Fibroblast of skin of back (primary cell): ENCODE measurements around the gene TIGD1.
"Not testable (repeated sequence)": the region's sequence is repeated elsewhere in the genome, so short reads cannot be mapped to it uniquely, and the experiment has no call there.

Source experiments
- DNase-seq: peaks from one replicate; pipeline ENCODE4 v3.0.0-alpha.2; 2013

TIGD1 gene

DNA sequence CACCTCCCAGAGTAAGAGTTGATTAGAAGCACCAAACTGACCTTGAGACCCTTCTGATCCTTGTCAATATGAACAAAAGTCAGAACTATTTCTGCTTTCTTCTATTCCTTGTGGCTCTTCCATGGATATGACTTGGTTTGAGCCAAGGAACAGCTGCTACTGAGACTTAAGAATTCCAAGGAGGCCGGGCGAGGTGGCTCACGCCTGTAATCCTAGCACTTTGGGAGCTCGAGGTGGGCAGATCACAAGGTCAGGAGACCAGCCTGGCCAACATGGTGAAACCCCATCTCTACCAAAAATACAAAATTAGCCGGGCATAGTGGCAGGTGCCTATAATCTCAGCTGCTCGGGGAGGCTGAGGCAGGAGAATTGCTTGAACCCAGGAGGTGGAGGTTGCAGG lies 20.1 kb upstream of the TIGD1 start:
- DNase-seq = not testable (repeated sequence)

DNA sequence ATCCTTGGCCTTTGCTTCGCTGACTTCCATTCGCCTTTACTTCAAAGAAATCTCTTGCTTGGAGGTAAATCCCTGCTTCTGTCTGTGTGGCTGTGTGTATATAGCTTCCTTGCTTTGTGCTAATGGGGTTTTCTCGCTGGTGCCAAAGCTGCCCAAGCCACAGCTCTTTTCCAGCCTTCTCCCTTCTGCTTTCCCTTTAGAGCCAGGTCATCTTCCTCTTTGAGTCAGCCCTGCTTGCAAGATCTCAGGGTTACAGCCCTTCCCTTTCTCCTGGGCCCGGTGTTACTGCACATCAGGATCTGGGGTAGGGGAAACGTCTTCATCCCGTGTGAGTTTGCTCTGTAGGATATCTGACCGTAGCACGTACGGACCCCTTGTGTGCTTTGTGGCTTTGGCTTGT lies 19.2 kb upstream of the TIGD1 start:
- DNase-seq = no peak

DNA sequence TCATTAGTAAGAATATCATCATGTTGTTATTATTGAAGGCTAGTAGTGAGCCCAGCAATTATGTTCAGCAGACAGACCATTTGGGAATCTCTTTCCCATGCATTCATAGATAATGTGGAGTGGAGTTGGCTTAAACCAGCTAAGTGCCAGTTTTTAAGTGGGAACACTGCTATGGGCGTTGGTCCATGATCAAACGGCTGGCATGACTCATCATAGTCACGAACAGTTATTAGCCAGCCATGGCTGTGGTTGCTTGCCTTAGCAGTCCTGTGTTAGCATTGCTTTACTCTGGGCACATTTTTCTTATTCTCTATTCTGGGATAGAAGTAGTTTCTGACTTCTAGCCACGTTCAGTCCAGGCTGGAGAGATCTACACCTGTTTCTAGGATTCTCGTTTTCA lies 17.8 kb upstream of the TIGD1 start:
- peak; percentile 75 for DNase-seq

DNA sequence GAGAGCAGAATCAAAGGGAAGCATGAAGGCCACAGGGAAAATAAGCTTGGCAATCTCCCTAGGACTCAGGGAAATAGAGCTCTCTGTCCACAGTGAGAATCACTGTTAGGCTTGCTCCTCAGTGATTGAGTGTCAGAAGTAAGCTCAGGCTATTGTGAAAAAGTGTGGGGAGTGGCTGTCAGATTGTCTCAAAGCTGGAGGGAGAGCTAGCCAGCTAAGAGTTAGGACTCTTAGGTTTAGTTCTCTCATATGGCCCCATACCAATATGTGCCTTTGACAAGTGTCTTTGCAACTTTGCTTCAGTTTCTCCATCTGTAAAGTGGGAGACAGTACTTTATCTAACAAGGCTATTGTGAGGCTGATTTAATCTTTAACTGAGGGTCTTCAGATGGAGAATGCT lies 17.4 kb upstream of the TIGD1 start:
- DNase-seq = no peak

DNA sequence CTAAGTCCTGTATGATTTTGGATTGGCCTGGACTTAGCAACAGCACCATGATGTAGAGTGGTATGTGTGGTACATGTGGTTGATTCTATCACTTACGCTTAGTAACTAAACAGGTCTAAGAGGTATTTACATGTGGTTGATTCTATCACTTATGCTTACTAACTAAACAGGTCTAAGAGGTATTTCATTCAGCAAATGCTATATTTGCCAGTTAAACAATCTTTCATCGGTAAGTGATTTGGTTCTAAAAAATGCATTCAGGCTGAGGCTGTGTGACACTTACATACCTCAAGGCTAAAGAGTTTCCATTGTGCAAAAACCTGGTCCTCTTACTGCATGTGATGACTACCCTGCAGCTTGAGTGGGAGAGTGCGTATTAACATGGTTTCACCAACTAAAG lies 13.2 kb upstream of the TIGD1 start:
- no peak for DNase-seq

DNA sequence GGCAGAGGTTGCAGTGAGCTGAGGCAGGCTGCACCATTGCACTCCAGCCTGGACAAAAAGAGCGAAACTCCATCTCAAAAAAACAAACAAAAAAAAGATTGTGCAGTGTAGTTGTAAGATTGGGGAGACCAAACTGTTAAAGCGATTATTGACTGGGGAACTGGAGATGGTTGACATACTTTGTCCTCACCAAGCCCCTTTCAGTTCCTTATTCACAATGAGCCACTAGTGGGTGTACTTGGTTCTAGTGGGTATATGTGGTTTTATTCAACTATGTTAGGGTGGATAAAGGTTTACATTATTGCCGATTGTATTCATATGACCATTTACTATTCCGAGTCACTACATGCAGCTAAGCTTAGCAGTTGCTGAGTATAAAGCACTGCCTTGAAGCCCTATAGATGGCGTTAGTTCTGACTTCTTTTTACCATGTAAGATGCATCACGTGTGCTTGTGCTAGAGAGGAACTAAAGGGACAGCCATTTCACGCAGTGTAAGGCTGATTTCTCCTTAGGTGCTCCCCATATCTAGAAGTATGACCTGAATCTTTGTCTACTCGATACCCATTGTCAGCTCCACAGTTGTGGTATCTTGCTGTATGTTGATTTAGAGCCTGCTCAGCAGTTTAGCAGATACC lies 12.3 kb upstream of the TIGD1 start:
- no peak for DNase-seq

DNA sequence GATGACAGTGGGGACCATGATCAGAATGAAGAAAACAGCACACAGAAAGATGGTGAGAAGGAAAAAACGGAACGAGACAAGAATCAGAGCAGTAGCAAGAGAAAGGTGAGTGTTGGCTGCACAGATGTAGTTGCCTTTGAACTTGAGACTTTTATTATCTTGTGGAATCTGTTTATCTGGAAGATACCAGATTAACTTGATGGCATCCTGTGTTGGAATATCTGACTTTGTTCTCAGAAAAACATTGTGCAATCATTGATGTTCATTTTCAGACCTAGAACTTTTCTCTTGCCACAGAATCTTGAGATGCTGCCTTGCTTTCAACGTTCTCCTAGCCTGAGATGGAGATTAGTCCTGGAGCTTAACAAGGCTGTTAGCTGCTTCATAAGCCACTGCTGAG lies 6.1 kb upstream of the TIGD1 start:
- no peak for DNase-seq

DNA sequence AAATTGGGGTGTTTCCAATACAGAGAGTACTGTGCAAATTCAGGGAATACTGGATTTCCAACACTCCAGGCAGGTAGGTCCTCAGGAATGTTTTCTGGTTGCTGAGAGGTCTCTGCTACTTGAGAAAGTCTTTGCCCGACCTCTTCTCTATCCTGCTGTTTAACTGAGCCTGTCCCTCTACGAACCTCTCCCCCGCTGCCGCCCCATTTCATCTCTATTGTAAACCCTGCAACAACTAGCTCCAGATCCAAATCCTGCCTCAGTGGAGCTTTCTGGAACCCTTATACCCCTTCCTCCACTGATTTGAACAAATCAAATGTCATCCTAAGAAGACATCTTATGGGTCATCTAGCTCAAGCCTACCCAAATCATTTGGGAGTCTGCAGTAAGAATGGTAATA lies 1.4 kb upstream of the TIGD1 start:
- no peak for DNase-seq

DNA sequence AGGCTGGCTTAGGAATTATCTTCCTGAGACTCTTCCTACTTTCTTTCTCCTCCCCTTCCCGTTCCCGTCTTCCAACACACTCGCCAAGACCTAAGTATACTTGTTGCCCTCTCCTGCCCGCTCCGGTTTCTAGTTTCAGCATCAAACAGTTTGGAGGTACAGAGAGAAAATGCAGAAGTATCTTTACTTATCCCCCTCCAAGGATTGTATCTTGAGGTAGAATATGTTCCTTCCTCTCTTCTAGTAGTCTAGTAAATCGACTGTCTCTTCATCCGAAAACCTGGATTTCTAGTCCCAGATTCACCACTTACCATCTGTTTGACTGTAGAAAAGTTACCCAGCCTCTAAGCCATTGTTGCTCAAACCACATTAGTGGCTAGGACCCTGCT lies 887 bp upstream of the TIGD1 start:
- no peak for DNase-seq

DNA sequence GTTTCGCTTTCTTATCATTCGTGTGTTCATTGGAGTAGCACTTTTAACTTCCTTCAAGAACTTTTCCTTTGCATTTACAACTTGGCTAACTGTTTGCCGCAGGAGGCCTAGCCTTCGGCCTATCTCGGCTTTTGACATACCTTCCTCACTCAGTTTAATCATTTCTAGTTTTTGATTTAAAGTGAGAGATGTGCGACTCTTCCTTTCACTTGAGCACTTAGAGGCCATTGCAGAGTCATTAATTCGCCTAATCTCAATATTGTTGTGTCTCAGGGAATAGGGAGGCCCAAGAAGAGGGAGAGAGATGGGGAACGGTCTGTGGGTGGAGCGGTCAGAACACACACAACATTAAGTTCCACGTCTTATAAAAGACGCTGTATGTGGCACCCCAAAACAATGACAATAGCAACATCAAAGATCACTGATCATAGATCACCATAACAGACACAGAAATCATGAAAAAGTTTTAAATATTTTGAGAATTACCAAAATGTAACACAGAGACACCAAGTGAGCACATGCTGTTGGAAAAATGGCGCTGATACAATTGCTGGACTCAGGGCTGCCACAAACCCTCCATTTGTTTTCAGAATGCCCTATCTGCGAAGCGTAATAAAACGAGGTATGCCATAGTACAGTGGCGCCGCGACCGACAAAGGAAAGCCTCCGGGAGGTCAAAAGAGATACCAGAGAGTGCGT lies 553 bp downstream of the TIGD1 start:
- DNase-seq = no peak

DNA sequence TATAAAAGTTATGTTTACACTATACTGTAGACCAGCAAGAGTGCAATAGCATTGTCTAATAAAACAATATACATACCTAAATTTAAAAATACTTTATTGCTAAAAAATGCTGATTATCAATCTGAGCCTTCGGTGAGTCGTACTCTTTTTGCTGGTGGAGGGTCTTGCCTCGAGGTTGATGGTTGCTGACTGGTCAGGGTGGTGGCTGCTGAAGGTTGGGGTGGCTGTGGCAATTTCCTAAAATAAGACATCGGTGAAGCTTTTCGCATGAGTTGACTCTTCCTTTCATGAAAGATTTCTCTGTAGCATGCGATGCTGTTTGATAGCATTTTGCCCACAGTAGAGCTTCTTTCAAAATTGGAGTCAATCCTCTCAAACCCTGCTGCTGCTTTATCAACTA lies 2.4 kb downstream of the TIGD1 start:
- DNase-seq = no peak

DNA sequence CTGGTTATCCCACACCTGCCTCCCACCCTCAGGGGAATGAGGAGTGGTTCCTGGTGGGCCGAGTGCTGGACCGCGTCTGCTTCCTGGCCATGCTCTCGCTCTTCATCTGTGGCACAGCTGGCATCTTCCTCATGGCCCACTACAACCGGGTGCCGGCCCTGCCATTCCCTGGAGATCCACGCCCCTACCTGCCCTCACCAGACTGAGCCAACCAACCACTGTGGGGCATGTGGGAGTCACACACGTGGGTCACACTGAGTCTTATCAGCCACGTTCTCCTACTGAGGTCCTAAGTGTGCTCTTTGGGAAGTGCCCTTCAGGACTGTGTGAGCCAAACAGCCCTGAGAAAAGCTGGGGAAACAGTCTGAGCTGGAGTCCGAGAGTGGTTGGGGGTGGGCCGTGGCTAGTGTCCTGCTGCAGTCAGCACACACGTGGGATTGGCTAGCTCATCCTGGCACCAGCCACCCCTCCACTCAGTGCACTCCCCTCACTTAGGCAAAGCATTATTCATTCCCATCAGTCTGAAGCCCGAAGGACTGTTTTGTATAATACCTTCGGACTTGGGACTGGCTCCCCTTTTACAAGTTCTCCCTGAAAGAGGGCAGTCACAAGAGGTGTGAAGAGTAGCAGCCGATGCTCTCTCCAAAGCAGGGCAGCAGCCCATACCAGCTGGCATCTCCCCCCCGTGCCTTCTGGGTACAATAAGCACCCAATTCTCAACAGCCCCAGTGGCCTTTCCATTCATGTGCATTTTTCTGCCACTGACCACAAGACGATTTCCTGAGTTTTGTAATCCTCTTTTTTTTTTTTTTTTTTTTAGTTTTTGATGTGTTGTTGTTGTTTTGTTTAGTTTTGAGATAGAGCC lies 4.6 kb downstream of the TIGD1 start:
- no peak for DNase-seq

DNA sequence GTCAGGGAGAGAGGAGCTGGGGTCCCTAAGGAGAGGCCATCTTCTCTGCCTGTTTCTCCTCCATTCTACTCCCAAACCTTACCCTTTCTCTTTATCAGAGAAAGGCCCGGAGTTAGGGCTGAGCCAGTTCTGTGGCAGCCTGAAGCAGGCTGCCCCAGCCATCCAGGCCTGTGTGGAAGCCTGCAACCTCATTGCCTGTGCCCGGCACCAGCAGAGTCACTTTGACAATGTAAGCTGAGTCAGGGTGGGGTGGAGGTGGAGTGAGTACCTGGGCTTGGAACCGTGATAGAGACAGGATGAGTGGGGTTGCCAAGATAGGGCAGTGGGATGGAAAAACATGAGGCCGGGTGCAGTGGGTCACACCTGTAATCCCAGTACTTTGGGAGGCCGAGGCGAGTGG lies 5.7 kb downstream of the TIGD1 start:
- no peak for DNase-seq

DNA sequence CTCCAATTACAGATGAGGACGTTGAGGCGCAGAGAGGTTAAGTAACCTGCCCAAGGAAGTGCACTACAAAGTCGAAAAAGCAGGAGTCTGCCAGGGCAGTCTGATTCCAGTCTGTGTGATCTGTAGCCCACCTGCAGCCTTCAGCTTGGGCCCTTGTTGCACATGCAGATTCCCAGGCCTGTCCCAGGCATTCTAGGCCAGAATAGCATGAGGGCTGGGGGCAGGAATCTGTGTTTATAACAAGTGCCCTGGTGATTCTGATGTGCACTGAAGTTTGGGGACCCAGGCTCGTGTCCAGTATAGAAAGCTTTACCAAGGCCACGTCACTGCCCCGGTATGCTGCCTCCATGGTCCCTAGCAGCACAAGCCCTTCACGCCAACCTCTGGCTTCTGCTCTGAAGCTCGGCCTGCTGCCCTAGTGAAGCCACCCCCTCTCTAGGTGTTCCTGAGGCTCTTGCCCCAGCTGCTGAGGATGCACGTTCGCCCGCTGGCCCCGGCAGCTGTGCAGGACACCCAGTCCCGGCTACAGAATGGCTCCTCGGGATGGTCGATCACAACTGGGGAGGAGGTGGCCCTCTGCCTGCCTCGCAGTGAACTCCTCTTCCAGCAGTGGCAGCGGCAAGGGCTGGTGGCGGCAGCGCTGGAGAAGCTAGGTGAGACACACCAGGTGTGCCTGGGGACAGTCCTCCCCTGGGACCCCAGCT lies 6.3 kb downstream of the TIGD1 start:
- DNase-seq = no peak

DNA sequence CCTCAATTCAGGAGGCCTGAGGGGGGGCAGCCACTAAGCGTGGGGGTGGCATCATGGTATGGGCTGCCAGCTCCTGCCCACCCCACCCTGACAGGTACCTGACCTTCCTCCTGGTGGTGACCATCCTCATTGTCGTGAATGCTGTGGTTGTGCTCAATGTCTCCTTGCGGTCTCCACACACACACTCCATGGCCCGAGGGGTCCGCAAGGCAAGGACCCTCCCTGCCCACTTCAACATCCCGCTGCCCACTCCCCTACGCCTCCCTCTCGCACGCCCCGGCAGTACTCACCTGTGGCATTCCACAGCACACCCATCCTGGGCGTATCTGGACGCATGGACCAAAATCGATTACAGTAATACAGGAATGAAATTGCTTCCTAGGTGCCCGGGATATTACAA lies 6.9 kb downstream of the TIGD1 start:
- DNase-seq = no peak

DNA sequence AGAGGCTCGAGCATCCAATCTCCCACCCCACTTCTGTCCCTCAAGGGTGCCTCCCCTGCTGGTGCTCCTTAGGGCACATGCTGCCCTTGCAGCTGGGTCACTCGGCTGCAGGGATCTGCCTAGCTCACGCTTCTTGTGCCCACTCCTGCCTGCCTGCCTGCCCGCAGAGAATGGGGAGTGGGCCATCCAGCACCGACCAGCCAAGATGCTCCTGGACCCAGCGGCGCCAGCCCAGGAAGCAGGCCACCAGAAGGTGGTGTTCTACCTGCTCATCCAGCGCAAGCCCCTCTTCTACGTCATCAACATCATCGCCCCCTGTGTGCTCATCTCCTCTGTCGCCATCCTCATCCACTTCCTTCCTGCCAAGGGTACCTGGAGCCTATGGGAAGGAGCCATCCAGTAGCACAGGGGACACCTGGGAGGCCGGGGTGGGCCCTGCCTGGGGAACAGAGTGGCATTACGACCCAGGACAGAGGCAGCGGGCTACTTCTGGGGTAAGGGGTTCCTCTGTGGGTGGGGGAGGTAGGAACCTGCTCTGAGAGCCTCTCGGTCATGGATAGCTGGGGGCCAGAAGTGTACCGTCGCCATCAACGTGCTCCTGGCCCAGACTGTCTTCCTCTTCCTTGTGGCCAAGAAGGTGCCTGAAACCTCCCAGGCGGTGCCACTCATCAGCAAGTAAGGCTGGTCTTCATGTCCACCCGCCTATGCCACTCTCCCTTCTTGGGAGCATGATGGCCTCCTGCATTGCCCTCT lies 7.5 kb downstream of the TIGD1 start:
- DNase-seq = no peak

DNA sequence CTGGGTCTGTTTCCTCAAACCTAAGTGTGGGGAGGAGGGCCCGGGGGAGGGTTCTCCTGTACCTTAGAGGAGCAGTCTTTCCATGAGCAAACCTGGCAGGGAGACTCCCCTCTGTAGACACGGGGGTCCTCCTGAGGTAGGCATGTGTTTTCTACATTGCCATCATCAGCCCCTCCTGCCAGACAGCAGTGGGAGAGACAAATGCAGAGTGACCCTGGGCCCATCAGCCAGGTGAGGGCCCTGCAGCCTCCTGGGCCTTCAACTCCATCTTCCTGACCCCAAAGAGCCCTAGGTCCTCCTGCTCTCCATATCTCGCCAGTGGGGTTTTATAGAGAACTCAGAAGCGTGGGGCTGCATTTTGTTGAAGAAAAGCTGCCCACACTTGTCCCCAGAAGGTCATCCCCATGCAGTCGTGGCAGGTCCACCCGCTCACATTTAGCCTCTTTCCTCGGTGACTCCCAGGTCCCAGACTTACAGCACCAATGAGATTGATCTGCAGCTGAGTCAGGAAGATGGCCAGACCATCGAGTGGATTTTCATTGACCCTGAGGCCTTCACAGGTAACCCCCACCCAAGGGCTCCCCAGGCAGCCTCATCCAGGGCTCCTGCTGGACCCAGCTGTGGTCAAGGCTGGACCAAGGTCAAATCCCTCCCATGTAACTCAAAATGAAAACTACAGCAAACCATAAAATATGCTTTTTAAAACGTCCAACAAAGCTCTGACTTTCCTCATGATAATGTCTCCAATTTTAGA lies 8.2 kb downstream of the TIGD1 start:
- DNase-seq = no peak

DNA sequence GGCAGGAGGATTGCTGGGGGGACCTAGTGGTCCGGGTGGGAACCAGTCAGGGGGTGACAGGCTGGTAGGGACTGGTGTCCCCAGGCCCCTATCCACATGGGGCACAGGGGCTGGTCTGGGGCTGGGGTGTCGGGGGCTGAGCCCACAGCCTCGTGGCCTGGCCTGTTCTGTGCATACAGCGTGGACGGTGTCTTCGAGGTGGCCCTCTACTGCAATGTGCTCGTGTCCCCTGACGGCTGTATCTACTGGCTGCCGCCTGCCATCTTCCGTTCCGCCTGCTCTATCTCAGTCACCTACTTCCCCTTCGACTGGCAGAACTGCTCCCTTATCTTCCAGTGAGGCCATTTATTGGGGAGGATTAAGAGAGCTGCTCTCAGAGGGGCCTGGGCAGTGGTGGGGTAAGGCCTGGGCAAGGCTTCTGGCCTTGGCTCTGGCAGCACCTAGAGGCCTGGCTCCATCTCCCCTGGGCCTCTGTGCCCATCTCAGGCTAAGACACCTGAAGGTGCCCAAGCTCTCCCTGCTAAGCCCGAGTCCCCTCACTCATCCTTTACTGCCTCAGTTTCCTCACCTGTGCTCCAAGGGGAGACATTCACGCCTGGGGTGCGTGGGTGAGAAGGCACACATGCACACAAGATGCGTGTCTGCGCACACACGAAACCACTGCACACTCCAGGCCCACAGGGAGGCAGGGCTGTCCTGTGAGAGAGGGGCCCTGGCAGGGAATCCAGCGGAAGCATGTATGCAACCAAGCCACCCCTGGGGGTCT lies 9.0 kb downstream of the TIGD1 start:
- DNase-seq = no peak

DNA sequence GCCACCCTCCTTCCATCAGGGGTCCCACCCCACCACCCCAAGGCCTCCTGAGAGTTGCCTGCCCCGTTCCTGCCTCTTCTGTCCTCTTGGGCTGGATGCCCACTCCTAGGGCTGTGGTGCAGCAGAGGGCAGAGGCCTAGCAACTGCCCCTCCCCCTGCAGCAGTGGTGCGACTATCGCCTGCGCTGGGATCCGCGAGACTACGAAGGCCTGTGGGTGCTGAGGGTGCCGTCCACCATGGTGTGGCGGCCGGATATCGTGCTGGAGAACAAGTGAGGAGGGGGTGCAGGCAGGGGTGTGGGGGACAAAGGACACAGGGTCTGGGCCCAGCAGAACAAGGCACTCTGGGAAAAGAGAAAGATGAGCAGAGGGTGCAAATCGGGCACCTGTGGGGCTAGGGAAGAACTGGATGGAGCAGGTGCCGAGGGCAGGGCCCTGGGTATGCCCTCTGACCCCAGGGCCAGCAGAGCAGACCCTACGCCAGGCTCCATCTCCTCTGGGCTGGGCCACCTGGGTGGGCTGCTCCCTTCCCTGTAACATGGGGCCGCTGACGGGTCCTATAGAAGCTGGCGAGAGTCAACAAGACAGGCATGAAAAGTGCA lies 9.8 kb downstream of the TIGD1 start:
- no peak for DNase-seq
